HG03565 (cell line): ENCODE results near the gene TMEM41B.
"Not testable (repeated sequence)": the region's sequence is repeated elsewhere in the genome, so short reads cannot be mapped to it uniquely, and the experiment has no call there.

Experiments used
- ATAC-seq: cut with Tn5 transposase; IDR thresholded peaks from one replicate; pipeline ENCODE4 v1.9.1; 2021; ENCODE audit warnings: mild to moderate bottlenecking, moderate library complexity; ENCODE audit not compliant: unreplicated experiment

The TMEM41B gene

GRCh38 chr11:9263840-9264315 lies 50.5 kb downstream of the TMEM41B start:
- peak; percentile 54 for ATAC-seq

DNA sequence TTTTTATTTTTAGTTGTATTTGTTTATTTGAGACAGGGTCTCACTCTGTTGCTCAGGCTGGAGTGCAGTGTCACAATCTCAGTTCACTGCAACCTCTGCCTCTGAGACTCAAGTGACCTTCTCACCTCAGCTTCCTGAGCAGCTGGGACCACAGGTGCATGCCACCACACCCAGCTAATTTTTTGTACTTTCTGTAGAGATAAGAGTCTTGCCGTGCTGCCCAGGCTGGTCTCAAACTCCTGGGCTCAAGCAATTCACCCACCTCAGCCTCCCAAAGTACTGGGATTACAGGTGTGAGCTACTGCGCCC lies 53.6 kb downstream of the TMEM41B start:
- not testable (repeated sequence) for ATAC-seq

DNA sequence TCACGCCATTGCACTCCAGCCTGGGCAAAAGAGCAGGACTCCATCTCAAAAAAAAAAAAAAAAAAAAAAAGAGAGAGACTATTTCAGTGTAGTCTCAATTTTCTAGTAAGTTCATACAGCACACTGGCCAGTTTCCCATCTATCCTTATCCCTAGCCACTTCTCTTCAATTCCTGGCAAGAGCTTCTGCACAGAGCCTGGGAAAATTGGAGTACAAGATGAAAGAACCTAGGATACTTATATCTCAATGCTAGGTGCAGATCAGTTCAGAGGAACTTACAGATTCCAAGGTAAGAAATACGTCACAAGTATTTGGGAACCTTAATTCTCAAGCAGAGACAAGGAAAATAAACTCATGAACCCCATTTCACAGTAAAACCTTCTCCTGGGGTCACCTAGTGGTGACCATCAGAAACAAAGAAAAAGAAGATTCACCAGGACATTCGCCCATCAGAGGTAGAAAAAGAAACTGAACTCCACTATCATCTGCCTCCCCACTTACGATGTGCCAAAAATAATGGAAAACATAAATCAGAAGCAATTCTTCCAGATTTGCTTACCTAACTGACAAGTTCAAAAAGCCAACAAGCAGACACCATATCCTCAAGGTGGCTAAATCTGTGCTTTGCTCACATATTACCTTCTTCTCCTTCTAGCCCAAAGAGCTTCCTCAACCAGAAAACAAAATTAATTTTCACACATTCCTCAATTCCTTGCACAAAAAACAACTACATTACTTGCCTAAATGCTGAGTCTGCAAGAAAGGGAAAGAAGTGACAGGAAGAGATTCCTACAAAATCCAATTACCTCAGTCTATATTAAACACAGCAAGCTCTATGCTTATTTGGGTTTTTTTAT lies 54.2 kb downstream of the TMEM41B start:
- no peak for ATAC-seq

DNA sequence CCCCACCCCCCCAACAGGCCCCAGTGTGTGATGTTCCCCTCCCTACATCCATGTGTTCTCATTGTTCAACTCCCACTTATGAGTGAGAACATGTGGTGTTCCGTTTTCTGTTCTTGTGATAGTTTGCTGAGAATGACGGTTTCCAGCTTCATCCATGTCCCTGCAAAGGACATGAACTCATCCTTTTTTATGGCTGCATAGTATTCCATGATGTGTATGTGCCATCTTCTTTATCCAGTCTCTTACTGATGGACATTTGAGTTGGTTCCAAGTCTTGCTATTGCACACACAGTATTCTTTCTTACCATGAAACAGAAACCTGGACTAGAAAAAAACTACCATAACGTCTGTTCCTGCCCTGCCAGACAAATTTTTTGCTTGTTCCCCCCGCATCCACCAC lies 56.1 kb downstream of the TMEM41B start:
- ATAC-seq: not testable (repeated sequence)

DNA sequence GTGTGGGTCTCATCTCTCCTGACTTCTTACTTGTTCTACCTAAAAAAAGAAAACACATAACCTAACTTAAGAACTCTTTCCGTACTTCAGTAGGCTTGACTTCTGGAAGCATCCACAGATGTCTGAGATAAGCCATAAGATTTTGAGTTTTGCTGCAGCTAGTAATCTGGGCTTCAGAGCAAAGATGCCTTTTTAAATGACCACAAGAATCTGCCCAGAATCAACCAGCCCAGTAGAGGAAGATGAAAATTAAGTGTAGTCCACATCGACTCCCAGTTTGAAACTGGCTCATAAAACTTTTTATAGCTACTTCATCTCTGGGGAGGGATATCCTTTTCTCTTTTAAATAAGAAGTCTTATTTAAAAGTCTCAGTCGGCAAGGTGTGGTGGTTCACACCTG lies 60.0 kb downstream of the TMEM41B start:
- no peak for ATAC-seq

DNA sequence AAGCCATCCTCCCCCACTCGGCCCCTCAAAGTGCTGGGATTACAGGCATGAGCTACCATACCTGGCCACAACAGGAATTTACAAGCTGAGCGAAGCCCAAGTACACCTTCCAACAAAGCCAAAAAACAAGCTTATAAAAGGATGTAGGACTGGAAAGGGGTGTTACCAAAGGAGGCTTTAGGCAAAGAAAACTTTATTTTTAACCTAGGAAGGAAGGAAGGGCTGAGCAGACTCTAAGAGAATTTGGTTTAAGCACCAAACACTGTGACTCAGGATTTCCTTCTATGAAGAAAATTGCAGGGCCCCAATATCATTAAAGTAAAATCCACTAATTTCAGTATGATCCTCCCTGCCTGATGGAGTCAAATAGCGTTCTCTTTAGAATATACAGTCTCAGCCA lies 61.3 kb downstream of the TMEM41B start:
- ATAC-seq: no peak

DNA sequence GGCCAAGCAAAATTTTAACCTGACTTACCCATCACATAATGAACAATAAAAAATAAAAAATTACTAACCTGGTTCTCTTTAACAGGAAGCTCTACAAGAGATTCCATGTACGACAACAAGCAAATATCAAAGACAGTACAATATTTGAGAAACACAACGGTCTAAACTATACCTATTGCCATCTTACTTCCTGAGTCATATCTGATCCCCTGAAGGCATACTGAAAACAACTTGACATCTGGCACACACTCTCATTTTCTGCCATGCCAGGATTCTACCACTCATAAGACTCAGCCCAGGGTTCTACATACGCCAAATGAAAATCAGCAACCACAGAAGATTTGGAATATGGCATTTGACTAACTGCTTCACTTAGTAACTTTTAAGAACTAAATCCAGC lies 63.1 kb downstream of the TMEM41B start:
- no peak for ATAC-seq

GRCh38 chr11:9250139-9250582 lies 64.2 kb downstream of the TMEM41B start:
- ATAC-seq: peak; percentile 72

GRCh38 chr11:9249252-9249651 lies 65.1 kb downstream of the TMEM41B start:
- ATAC-seq: no peak

DNA sequence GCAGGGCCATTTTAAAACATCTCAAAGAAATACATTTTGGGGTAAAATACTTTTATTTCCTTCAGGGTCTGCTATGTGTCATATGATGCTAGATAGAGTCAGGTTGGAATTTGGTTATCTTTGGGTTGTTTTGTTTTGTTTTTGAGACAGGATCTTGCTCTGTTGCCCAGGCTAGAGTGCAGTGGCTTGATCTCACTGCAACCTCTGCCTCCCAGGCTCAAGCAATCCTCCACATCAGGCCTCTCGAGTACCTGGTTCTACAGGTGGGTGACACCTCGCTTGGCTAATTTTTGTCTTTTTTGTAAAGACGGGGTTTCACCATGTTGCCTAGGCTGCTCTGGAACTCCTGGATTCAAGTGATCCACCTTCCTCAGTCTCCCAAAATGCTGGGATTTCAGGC lies 66.5 kb downstream of the TMEM41B start:
- ATAC-seq: no peak

GRCh38 chr11:9236242-9236641 lies 78.2 kb downstream of the TMEM41B start:
- ATAC-seq: not testable (repeated sequence)

GRCh38 chr11:9232482-9232881 lies 81.9 kb downstream of the TMEM41B start:
- no peak for ATAC-seq

GRCh38 chr11:9231848-9232177 lies 82.6 kb downstream of the TMEM41B start:
- no peak for ATAC-seq
